DOHH2 (cell line): Measurements from ENCODE around the gene PXMP2.

ENCODE experiments used
- CTCF ChIP-seq: fragments of 200-600 bp; sonication (generic); IDR thresholded peaks from one replicate; pipeline ENCODE4 v1.5.1; 2014; ENCODE audit warnings: antibody characterized with exemption, mild to moderate bottlenecking, low read depth, low read length; ENCODE audit not compliant: poor library complexity, severe bottlenecking
- EZH2phosphoT487 ChIP-seq: fragments of 200-600 bp; sonication (generic); IDR thresholded peaks from 2 replicates; pipeline ENCODE4 v1.6.1; 2017; ENCODE audit warnings: borderline replicate concordance, mild to moderate bottlenecking, antibody characterized with exemption, low read length, moderate library complexity, mixed read lengths

GRCh38 chr12:132716356-132716755, 29.0 kb downstream of the PXMP2 start:
- TF ChIP-seq CTCF (no peak), EZH2phosphoT487 (no peak)
